COLO668 (cell line): ENCODE data around the gene TBPL1.
"Not testable (repeated sequence)": the region's sequence is repeated elsewhere in the genome, so short reads cannot be mapped to it uniquely, and the experiment has no call there.

Source experiments
- DNase-seq: peaks from one replicate; lab custom pipeline; 2025; ENCODE audit not compliant: unreplicated experiment; lab: John Stamatoyannopoulos, UW

The TBPL1 gene

DNA sequence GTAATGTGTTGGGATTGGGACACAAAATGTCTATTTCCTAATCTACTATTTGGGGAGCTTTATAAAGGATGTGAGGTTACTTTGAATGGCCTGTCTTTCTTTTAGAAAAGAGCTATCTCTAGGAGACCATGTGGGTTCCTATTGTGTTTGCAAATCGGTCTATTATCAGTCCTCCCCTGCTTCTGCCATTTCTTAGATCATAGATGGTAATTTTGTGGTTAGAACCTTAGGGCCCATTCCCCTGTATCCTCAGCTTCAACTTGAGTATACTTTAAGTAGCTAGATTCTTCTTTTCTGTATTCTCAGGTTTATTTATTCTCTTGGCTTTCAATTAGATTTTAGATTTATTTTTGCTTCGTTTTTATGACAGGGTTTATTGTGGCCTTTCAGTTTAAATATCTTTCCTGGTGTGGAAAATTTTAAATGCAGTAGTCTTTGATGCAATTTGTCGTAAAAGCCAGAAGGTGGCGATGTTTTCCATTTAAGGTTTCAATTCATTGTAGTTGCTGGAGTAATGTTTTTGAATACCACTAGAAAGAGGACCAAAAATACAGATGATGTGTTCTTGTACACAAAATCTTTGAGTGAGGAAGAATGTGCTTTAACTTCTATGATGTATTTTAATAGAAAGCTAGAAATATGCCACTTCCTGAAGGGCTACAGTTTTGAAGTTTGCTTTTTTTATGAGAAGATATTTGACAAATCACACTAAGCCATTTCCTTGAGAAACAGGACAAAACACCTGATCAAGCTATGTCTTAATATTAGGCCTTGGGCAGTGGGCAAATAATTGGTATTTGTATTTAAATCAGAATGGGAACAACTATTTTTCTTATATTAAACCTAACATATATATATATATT, 20.3 kb downstream of the TBPL1 start:
- DNase-seq: no peak

DNA sequence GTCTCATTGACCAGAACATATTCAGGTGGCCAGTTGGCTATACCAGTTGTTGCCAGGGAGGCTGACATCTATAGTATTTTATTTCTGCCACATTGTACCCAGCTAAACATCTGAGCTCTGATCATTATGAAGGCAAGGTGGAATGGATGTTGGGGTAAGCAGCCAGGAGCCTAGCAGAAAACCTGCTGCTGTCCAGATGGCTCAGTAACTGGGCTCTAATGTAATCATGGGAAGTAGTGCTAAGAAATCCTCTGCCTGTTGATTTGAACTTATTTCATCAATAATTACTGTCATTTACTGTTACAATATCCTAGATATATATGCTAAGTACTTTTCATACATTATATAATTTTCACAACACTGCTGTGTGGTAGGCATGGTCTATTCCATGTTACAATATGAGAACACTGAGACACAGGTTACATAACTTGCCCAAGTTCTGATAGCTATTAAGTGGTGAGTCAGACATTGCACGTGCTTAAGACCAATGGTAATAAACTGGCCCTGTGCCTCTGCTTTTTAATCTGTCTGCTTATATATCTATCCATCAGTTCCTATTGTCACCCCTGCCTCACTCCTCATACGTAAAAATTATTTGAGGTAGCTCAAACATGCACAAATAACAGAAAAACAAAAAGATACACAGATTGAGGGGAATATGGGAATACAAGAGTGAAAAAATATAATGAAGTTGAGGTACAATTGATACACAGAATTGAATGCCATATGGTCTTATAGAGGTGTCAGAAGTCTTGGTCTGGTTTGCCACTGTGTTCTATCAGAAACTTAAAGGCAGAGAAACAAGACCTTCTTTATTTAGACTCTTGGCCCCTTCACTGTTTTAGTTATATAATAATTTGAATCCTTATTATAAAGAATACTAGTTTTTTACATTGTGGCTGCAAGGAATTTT, 25.2 kb downstream of the TBPL1 start:
- DNase-seq: no peak

DNA sequence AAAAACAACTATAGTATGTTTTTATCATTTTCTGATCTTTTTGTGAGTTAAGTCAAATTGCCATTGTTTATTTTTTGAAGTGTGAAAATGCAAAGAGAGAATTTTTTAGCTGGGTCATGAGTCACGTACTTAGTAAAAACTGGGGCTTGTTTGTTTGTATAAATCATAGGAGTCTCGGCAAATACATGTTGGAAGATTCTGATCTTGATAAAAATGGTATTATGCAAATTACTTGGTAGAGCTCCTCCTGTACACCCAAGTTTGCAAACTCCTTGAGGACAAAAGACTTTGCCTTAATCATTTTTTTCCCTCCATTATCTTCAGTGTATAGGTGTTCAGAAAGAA, 25.8 kb downstream of the TBPL1 start:
- no peak for DNase-seq

DNA sequence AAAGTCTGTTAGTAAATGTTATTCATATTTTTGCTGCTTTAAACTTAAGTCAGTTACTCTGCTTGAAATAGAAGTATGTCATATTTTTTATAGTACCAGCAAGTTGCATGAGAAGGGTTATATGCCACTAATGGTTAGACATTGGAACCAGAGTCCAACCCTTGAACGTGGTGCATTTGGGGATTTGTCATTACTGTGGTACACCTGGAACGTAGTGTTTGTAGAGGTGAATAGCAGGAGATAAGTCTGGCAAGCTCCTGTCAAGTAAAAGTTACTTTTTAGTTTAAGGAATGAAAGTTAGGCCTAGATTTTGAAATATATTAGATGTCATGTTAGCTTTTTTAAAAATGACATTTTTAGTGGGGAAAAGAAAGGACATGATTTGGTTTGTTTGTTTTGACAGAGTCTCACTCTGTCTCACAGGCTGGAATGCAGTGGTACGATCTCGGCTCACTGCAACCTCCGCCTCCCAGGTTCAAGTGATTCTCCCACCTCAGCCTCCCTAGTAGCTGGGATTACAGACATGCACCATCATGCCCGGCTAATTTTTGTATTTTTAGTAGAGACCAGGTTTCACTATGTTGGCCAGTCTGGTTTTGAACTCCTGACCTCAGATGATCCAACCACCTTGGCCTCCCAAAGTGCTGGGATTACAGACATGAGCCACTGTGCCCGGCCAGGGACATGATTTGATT, 26.4 kb downstream of the TBPL1 start:
- DNase-seq: not testable (repeated sequence)

GRCh38 chr6:133980168-133980567, 27.1 kb downstream of the TBPL1 start:
- DNase-seq: no peak

GRCh38 chr6:133983099-133983939, 30.3 kb downstream of the TBPL1 start:
- no peak for DNase-seq

DNA sequence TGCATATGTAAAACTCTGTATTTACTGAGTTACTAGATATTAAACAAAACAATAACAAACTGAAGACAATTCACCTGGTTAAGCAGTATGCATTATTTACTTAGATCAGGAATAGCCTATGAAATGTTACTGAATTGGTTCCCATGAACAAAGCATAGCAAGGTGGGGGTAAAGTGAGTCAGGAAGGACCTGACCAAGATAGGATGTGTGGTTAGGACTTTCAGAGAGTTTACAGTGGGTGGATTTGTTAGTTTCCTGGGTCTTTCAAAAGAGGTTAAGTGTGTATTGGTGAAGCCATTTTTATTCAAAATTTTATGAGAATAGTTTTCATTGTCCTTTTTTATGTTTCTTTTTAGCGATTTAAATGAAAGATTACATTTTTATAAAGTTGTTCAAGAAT, 32.9 kb downstream of the TBPL1 start:
- no peak for DNase-seq

DNA sequence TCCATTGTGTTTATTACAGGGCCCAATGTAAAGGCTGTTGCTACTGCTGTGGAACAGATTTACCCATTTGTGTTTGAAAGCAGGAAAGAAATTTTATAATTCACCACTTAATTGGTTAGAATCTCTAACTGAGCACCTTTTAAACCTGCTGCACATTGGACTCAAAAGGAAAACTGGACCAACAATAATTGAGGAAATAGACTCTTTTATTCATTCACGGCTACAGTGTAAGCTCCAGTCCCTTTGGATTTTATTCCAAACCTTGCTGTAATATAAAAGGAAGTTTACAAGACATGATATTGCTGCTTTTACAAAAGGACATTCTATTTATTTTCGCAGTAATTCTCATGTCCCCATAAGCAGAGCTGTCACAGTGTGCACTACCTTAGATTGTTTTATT, 33.9 kb downstream of the TBPL1 start:
- no peak for DNase-seq

DNA sequence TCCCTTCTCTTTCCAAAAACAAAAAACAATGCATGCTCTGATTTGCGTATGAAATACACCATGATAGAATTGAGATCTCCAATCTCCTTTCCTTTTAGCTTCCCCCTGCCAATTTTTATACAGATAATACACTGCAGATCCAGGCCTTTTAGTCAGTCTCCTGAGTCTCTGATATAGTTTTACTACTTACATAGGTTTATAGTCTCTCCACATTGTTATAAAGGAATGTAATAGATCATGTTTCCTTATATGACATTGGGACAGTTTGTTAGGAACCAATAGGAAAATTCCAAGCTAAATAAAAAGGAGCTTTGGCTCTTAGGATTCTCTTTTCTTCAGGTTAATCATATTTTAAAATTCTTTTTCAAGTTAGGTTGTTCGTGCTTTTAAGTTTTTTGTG, 36.5 kb downstream of the TBPL1 start:
- no peak for DNase-seq

- no peak for DNase-seq
These were observed 37.3 kb downstream of the TBPL1 start for GRCh38 chr6:133990321-133990720.

DNA sequence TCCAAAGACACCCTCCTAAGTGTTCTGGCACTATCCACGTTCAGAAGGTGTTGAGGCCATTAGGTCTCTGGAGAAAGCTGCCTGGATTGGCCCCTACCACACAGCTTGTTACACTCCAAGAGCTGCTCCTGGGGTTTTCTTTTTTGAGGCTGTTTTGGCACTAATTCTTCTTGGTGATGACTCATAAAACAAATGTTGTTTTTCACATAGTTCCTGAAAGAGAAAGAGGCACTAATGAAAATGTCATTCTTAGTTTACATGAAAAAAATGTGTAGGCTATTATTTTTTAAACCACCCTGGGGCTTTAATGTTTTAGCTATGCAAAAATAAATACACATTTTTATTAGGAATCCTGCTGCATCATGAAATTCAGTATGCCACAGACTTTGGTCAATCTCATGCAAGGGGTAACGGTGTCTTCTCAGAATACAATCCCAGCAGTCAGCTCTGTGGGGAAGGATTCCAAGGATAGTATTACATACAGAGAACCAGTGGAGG, 38.1 kb downstream of the TBPL1 start:
- DNase-seq: no peak

DNA sequence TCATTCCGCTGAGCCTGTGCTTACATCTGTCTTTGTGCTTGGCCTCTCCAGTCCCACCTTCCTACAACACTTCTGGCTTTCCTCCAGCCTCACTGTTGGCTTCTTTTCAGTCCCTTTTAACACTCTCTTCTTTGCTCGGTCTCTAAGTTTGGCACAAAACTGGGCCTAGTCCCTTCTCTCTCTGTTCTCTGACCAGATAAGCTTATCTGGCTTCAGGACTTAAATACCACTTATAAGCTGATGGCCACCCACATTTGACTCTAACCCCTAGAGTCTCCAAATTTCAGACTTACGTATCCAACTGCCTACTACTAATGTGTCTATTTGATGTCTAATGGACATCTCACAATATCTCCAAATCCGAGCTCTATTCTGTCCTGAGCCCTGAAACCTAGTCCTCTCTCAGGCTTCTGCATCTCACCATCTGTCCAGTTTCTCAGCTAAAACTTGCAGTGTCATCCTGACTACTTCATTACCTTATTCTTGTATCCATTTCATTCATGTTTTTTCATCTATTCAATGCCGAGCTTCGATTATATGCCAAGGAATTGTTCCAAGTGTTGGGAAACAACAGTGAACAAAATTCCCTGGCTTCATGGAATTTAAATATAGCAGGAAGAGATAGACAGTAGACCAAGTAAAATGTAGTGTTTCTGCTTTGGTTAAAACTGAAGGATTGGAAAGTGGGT, 40.1 kb downstream of the TBPL1 start:
- no peak for DNase-seq

DNA sequence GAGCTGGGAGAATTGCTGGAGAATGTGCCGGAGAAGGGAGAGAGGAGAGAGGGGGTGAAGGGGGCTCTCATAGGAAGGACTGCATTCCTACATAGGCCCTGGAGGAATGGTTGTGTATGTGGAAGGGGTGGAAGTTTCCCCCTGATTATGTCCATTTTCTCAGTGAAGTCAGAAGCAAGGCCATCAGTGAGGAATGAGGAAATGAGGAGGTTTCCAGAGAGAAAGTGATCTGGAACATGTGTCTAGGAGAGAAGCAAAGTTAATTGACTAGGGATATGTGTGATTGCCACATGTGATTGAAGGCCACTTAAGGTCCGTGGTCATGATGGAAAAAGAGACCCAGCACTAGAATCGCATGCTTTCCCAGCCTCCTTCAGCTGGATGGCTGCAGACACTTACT, 42.3 kb downstream of the TBPL1 start:
- no peak for DNase-seq

DNA sequence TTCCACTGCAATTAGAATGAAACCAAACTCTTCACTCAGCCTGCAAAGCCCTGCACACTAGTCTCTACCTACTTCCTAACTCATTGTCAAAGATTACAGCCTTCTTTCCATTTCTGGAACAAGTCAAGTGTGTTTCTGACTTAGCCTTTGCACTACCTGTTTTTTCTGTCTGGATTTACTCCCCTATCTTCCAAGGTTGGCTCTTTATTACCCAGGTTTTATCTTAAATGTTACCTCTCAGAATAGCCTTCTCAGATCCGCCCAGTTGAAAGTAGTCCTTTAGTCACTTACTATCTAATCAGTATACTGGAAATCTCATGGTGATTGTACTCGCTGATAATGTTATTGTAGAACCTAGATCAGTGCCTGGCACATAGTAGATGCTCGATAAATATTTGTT, 42.7 kb downstream of the TBPL1 start:
- no peak for DNase-seq

DNA sequence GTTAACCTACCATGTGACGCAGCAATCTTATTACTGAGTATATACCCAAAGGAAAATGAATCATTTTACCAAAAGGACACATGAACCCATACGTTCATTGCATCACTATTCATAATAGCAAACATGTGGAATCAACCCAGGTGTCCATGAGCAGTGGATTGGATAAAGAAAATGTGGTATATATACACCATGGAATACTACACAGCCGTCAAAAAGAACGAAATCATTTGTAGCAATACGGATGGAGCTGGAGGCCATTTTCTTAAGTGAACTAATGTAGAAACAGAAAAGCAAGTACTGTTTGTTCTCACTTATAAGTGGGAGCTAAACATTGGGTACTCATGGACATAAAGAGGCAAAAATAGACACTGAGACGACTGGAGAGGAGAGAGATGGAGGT, 44.2 kb downstream of the TBPL1 start:
- DNase-seq: no peak

DNA sequence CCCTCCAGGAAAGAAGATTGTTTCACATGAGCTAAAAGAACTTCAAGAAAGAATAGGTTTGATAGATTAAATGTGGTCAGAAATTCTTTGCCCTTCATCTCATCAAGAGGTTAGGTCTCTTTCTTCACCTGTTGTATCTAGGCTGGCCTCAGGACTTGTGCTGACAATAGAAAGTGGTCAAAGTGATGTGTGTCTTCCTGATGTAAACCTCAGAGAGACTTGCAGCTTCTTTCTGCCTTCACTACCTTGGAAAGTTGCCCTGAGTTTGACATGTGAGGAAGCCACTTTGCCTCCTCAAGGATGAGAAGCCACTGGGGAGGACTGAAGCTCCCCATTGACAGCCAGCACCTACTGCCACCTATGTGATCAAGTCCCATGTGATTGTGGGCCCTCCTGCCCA, 46.3 kb downstream of the TBPL1 start:
- DNase-seq: no peak

GRCh38 chr6:134000443-134000842, 47.4 kb downstream of the TBPL1 start:
- no peak for DNase-seq

GRCh38 chr6:134002821-134003220, 49.8 kb downstream of the TBPL1 start:
- DNase-seq: no peak

- no peak for DNase-seq
These were observed 50.5 kb downstream of the TBPL1 start for GRCh38 chr6:134003542-134003951.

GRCh38 chr6:134004714-134005113, 51.7 kb downstream of the TBPL1 start:
- no peak for DNase-seq
